Measurements from ENCODE around the gene PGLYRP1. TPM values are rescaled to one million over a fixed set of nuclear protein-coding genes. Genes with fewer than 3 reads are reported as not detected.

Gene PGLYRP1
- total and polyA plus RNA-seq, 4 donors: 0.49 to 5.5 (median 3.3) TPM; not detected in 1

DNA sequence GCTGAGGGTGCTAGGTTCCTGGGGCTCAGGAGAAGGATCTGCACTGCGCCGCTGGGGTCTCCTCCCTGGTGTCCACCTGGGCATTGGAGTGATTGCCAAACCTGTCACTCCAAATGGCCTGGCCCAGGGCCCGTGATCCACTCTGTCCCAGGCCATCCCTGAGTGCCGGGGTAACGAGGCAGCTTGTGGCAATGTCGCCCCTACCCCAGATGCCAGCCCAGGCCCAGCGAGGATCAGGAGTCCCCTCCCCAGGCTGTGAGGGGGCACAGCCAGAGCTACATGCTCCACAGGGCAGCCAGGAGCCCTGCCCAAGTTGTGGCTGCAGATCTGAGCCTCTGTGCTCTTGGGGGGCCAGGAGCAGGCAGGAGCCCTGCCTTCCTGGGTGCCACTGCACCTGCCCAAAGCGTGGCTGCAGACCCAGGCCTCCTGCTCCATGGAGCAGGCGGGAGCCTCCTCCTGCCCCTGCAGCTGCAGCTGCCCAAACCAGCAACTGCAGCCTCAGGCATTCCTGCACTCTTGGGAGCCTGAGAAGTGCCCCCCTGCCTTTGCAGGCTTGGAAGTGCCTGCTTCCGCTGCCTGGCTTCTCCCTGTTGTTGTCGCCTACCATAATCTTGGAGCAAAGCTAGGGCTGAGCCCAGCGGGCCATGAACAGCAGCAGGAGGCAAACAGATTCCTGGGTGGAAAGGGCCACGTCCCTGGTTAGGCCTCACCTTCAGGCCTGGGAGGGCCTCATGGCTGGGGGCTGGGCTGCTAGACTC is 13.3 kb upstream of the PGLYRP1 start:
- Histone ChIP-seq H3K4me1 (ENCODE audit: control insufficient read depth, insufficient read depth, low read length) (no peaks in the 10 kb centered on the region), H3K36me3 (ENCODE audit: control insufficient read depth, insufficient read depth, low read length) (peaks cover 31% of the 10 kb centered on the region), H3K9me3 (ENCODE audit: control insufficient read depth, insufficient read depth, low read length) (no peaks in the 10 kb centered on the region), H3K4me3 (ENCODE audit: low read depth, low read length) (no peak overlapping the region), H3K27ac (ENCODE audit: low read depth, low read length) (no peak overlapping the region), H3K27me3 (ENCODE audit: control insufficient read depth, insufficient read depth, low read length) (no peaks in the 10 kb centered on the region)
- 82% methylated on average over 13 of the region's 13 CpGs for WGBS (ENCODE audit: insufficient coverage)
- no peak for DNase-seq (ENCODE audit: low read depth in 4 of 6, low spot score in 6 of 6)

DNA sequence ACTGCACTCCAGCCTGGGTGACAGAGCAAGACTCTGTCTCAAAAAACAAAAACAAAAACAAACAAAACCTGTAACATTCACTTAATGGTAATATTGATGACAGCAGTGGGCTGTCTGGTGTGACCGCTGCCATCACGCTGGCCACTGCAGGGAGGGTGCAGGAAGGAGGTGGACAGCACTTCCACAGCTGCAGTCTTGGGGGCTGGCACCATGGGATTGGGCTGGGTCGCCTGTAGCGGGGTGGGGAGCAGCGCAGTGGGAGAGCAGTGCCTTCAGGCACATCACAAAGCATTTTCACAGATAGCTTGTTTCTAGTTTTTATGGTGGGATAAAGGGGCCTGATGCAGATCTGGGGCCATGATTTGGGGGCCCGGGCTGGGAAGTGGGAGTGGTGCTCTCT is 12.7 kb upstream of the PGLYRP1 start:
- Histone ChIP-seq H3K9me3 (ENCODE audit: control insufficient read depth, insufficient read depth, low read length) (no peaks in the 10 kb centered on the region), H3K4me3 (ENCODE audit: low read depth, low read length) (no peak overlapping the region), H3K36me3 (ENCODE audit: control insufficient read depth, insufficient read depth, low read length) (peaks cover 31% of the 10 kb centered on the region), H3K27ac (ENCODE audit: low read depth, low read length) (no peak overlapping the region), H3K4me1 (ENCODE audit: control insufficient read depth, insufficient read depth, low read length) (no peaks in the 10 kb centered on the region), H3K27me3 (ENCODE audit: control insufficient read depth, insufficient read depth, low read length) (no peaks in the 10 kb centered on the region)
- 83% methylated on average over 3 of the region's 6 CpGs for WGBS (ENCODE audit: insufficient coverage)
- no peak for DNase-seq (ENCODE audit: low read depth in 4 of 6, low spot score in 6 of 6)

DNA sequence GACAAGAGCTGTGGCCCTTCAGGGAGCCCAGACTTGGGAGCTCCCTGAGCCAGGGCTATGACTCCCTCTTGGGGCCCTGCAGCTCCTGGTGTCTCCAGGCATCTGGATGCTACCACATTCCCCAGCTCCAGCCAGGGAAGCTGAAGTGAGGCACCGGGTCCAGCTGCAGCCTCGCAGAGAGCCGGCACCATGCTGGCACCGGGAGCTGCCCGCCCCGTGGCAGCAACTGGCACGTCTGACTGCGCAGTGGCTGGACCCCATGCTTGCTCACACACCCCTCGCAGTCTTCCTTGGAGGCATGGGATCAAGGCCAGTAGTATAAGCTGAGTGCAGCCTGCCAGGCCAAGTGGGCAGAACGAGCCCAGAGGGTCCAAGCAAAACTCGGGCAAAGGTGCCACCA is 10.5 kb upstream of the PGLYRP1 start:
- no peaks in the 10 kb centered on the region for H3K27me3 ChIP-seq (ENCODE audit: control insufficient read depth, insufficient read depth, low read length)
- H3K27ac ChIP-seq (ENCODE audit: low read depth, low read length): no peak overlapping the region
- 87% methylated on average over 11 of the region's 11 CpGs for WGBS (ENCODE audit: insufficient coverage)
- no peak for DNase-seq (ENCODE audit: low read depth in 4 of 6, low spot score in 6 of 6)
- peaks cover 4% of the 10 kb centered on the region for H3K4me1 ChIP-seq (ENCODE audit: control insufficient read depth, insufficient read depth, low read length)
- H3K4me3 ChIP-seq (ENCODE audit: low read depth, low read length): no peak overlapping the region
- H3K9me3 ChIP-seq (ENCODE audit: control insufficient read depth, insufficient read depth, low read length): no peaks in the 10 kb centered on the region
- peaks cover 28% of the 10 kb centered on the region for H3K36me3 ChIP-seq (ENCODE audit: control insufficient read depth, insufficient read depth, low read length)

DNA sequence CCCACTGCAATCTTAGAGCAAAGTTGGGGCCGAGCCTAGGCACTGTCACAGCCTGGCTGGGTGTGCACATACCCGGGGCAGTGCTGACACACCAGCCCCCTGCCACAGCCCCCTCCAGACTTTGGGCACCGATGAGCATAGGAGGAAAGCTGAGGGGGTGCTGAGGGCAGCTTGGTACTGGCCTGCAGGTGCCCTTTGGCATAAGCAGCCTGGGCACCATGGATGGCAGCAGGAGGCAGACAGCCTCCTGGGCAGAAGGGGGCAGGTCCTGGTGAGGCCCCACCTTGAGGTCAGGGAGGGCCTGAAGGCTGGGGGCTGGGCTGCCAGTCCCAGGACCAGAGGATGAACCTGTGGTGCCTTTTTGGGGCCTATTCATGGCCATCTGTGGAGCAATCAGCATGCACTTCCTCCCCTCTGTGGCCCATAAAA is 9.8 kb upstream of the PGLYRP1 start:
- Histone ChIP-seq H3K4me1 (ENCODE audit: control insufficient read depth, insufficient read depth, low read length) (peaks cover 4% of the 10 kb centered on the region), H3K36me3 (ENCODE audit: control insufficient read depth, insufficient read depth, low read length) (peaks cover 28% of the 10 kb centered on the region), H3K9me3 (ENCODE audit: control insufficient read depth, insufficient read depth, low read length) (no peaks in the 10 kb centered on the region), H3K4me3 (ENCODE audit: low read depth, low read length) (no peak overlapping the region), H3K27me3 (ENCODE audit: control insufficient read depth, insufficient read depth, low read length) (no peaks in the 10 kb centered on the region), H3K27ac (ENCODE audit: low read depth, low read length) (no peak overlapping the region)
- 100% methylated on average over 1 of the region's 3 CpGs for WGBS (ENCODE audit: insufficient coverage)
- no peak for DNase-seq (ENCODE audit: low read depth in 4 of 6, low spot score in 6 of 6)

DNA sequence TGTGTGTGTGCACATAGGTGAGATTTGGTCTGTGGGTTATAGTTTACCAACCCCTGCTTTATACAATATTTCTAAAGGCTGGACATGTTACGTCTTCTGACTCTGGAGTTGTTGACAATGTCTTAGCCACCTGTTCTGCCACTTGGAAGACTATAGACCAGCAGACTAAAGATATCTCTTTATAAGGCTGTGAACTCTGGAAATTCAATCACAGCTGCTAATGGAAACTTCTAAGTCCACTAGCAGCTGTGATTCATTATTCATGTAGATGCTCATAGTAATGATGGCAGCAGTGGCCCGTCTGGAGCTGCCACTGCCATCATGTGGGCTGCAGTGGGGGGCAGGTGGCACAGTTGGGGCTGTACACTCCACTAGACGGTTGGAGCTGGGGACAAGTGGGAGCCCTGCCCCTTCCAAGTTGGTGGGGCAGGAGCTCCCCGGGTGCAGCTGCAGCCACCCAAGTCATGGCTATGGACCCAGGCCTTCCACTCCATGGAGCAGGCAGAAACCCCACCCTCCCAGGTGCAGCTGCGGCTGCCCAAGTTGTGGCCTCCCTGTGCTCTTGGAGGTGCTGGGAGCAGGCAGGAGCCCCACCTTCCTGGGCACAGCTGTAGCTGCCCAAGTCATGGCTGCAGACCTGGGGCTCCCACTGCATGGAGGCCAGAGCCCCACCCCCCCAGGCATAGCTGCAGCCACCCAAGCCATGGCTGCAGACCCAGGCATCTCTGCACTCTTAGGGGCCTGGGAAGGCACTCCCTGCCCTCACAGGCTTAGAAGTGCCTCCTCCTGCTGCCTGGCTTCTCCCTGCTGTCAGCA is 9.1 kb upstream of the PGLYRP1 start:
- DNase-seq (ENCODE audit: low read depth in 4 of 6, low spot score in 6 of 6): no peak
- WGBS (ENCODE audit: insufficient coverage): 75% methylated on average over 5 of the region's 5 CpGs
- no peak overlapping the region for H3K27ac ChIP-seq (ENCODE audit: low read depth, low read length)
- H3K4me1 ChIP-seq (ENCODE audit: control insufficient read depth, insufficient read depth, low read length): peaks cover 4% of the 10 kb centered on the region
- H3K36me3 ChIP-seq (ENCODE audit: control insufficient read depth, insufficient read depth, low read length): peaks cover 28% of the 10 kb centered on the region
- H3K4me3 ChIP-seq (ENCODE audit: low read depth, low read length): no peak overlapping the region
- no peaks in the 10 kb centered on the region for H3K27me3 ChIP-seq (ENCODE audit: control insufficient read depth, insufficient read depth, low read length)
- H3K9me3 ChIP-seq (ENCODE audit: control insufficient read depth, insufficient read depth, low read length): no peaks in the 10 kb centered on the region

DNA sequence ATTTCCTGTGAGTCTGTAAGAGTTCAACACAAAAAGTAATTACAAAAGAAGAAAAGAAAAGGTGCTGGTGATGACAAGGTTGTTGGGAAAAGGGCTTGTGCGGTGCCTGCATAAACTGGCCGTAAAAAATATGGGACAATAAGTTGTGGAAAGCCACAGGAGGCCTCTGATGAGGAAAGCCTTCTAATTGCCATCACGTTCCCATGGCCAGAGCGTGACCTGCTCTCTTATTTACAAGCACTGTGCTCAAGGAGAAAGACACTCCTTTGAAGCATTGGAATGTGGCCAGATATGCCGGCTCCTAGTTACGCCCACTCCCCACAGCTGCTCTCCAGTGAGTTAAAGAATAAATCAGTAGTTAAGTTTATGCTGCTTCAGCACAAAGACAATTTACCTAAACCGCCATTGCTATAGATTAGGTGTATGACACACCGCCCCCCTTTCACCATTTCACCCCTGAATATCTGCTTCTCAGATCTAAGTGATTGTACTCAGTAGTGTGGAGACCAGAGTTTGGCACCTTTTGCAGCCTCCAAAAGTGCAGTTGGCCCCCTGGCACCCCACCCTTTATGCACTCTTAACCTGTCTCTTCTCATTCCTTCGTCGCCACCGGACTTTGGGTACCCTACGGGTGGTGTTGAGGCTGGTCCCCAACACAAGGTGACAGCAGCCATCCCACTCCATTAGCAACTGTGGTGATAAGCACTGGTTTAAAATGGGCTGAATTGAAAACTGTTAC is 8.1 kb upstream of the PGLYRP1 start:
- WGBS (ENCODE audit: insufficient coverage): 36% methylated on average over 2 of the region's 12 CpGs
- H3K27ac ChIP-seq (ENCODE audit: low read depth, low read length): no peak overlapping the region
- DNase-seq (ENCODE audit: low read depth in 4 of 6, low spot score in 6 of 6): peak in 1 of 6 donors; percentile 37

DNA sequence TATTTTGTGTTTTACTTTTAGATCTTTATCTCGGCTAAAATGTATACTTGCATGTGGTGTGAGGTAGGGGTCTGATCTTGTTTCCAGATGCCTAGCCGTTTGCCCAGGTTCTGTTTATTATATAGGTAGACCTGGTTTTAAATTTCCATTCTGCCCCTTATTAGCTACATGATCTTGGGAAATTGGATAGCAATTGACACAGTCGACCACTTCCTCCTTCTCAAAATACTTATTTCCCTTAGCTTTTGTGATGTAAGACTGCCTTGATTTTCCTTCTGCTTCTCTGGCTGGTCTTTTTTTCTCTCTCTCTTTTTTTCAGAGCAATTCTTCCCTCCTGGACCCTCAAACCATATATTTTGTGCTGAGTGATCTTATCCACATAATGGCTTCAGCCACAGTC is 3.0 kb upstream of the PGLYRP1 start:
- H3K9me3 ChIP-seq (ENCODE audit: control insufficient read depth, insufficient read depth, low read length): no peaks in the 10 kb centered on the region
- WGBS (ENCODE audit: insufficient coverage): no CpG with 5 or more reads among the region's 3 CpGs
- H3K27me3 ChIP-seq (ENCODE audit: control insufficient read depth, insufficient read depth, low read length): peaks cover 20% of the 10 kb centered on the region
- DNase-seq (ENCODE audit: low read depth in 4 of 6, low spot score in 6 of 6): no peak
- no peak overlapping the region for H3K27ac ChIP-seq (ENCODE audit: low read depth, low read length)
- H3K4me3 ChIP-seq (ENCODE audit: low read depth, low read length): no peak overlapping the region
- peaks cover 20% of the 10 kb centered on the region for H3K36me3 ChIP-seq (ENCODE audit: control insufficient read depth, insufficient read depth, low read length)
- H3K4me1 ChIP-seq (ENCODE audit: control insufficient read depth, insufficient read depth, low read length): peaks cover 14% of the 10 kb centered on the region

More for the DNA sequence above, 8.1 kb upstream of the PGLYRP1 start:
- Histone ChIP-seq H3K27me3 (ENCODE audit: control insufficient read depth, insufficient read depth, low read length) (no peaks in the 10 kb centered on the region), H3K36me3 (ENCODE audit: control insufficient read depth, insufficient read depth, low read length) (peaks cover 21% of the 10 kb centered on the region), H3K4me3 (ENCODE audit: low read depth, low read length) (no peak overlapping the region), H3K9me3 (ENCODE audit: control insufficient read depth, insufficient read depth, low read length) (no peaks in the 10 kb centered on the region), H3K4me1 (ENCODE audit: control insufficient read depth, insufficient read depth, low read length) (peaks cover 4% of the 10 kb centered on the region)

DNA sequence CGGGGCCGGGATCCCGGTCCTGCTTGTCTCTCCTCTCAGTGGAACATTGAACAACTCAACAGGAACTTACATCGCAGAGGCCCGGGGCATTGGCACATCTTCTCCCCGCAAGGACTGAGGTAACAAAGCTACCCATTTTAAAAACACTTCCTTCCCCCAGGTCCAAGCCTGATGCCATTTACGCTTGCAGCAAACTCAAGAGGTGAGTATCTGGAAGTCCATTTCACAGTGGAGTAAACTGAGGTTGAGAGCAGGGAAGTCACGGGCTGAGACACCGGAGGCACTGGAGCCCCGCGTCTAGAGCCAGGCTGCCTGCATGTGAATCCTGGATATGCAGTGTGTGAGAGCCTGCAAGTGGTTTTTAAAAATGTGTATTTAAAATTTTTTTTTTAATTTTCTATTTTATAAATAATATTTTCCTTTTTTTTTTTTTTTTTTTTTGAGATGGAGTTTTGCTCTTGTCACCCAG is 492 bp upstream of the PGLYRP1 start:
- H3K36me3 ChIP-seq (ENCODE audit: control insufficient read depth, insufficient read depth, low read length): peaks cover 39% of the 10 kb centered on the region
- H3K27me3 ChIP-seq (ENCODE audit: control insufficient read depth, insufficient read depth, low read length): peaks cover 20% of the 10 kb centered on the region
- DNase-seq (ENCODE audit: low read depth in 4 of 6, low spot score in 6 of 6): no peak
- no peak overlapping the region for H3K27ac ChIP-seq (ENCODE audit: low read depth, low read length)
- H3K9me3 ChIP-seq (ENCODE audit: control insufficient read depth, insufficient read depth, low read length): no peaks in the 10 kb centered on the region
- peaks cover 10% of the 10 kb centered on the region for H3K4me1 ChIP-seq (ENCODE audit: control insufficient read depth, insufficient read depth, low read length)
- no peak overlapping the region for H3K4me3 ChIP-seq (ENCODE audit: low read depth, low read length)
- 55% methylated on average over 5 of the region's 11 CpGs for WGBS (ENCODE audit: insufficient coverage)

DNA sequence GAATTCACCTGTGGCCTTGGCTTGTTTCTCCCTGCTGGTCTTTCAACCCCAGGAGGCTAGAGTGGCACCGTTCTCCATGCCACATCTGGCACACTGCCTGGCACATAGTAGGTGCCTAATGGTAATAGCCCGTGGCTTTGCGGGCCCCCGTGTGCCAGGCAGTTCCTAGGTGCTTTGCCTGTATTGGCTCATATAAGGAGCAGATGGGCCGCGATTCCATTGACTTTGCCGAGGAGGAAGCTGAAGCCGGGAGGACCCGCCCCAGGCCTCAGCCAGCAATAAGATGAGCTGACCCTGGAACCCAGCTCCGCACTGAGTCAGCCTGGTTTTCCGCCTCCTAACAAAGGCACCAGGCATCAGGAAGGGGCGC is 807 bp downstream of the PGLYRP1 start:
- no peak overlapping the region for H3K27ac ChIP-seq (ENCODE audit: low read depth, low read length)

More for the DNA sequence above, 807 bp downstream of the PGLYRP1 start:
- 51% methylated on average over 12 of the region's 12 CpGs for whole genome bisulfite sequencing (ENCODE audit: insufficient coverage)
- no peaks in the 10 kb centered on the region for H3K9me3 ChIP-seq (ENCODE audit: control insufficient read depth, insufficient read depth, low read length)
- H3K36me3 ChIP-seq (ENCODE audit: control insufficient read depth, insufficient read depth, low read length): peaks cover 52% of the 10 kb centered on the region
- no peak overlapping the region for H3K4me3 ChIP-seq (ENCODE audit: low read depth, low read length)
- peaks cover 20% of the 10 kb centered on the region for H3K27me3 ChIP-seq (ENCODE audit: control insufficient read depth, insufficient read depth, low read length)
- no peak for DNase-seq (ENCODE audit: low read depth in 4 of 6, low spot score in 6 of 6)
- peaks cover 11% of the 10 kb centered on the region for H3K4me1 ChIP-seq (ENCODE audit: control insufficient read depth, insufficient read depth, low read length)

Data from spinal cord (tissue), 10 donors.